ENCODE results near the gene PERM1.

PERM1 gene

DNA sequence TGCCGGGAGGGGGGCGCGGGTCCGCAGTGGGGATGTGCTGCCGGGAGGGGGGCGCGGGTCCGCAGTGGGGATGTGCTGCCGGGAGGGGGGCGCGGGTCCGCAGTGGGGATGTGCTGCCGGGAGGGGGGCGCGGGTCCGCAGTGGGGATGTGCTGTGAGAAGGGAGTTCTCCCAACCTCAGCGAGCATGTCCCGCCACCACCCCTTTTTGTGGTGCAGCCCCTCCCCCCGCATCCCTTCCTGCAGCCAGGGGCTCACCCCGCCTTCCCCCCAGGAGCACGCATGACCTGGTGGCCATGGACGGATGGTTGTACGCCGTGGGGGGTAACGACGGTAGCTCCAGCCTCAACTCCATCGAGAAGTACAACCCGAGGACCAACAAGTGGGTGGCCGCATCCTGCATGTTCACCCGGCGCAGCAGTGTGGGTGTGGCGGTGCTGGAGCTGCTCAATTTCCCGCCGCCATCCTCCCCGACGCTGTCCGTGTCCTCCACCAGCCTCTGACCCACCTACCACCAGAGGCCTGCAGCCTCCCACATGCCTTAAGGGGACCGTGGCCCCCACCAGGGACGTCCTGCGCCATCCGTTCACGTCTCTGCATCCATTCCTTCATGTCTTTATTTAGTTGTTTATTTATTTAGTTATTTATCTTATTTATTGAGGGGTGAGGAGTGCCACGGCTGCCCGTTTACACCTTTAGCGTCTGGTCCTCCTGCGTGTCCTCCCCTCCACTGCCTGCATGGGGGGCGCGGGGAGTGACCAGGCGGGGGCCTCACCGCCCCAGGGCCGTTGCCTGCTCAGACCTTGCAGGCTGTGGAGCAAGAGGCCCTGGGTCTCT is 17.0 kb downstream of the PERM1 start:
- no peak for DNase-seq (ENCODE audit: low read depth in 2 of 2)

DNA sequence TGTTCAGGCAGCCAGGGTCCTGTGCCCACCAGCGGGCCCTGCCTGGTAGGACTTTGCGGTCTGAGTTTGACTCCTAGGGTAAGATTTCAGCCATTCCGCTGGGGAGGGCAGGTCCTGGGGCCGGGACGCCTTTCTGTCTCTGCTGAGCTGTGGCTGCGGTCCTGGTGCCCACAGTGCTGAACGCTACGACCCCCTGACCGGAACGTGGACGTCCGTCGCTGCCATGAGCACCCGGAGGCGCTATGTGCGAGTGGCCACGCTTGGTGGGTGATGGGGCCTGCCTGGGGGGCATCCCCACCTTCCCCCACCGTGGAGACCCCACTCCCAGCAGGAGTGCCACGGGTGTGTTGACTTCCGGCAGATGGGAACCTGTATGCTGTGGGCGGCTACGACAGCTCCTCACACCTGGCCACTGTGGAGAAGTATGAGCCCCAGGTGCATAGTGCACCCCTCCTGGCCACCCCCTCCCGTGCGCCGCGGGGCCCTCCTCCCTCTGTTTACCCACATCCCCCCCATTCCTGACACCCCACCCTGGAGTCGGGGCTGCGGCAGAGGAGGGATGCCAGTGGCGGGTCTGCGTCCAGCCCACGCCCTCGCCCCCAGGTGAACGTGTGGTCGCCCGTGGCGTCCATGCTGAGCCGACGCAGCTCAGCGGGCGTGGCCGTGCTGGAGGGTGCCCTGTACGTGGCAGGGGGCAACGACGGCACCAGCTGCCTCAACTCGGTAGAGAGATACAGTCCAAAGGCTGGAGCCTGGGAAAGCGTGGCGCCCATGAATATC is 18.0 kb downstream of the PERM1 start:
- no peak for DNase-seq (ENCODE audit: low read depth in 2 of 2)

DNA sequence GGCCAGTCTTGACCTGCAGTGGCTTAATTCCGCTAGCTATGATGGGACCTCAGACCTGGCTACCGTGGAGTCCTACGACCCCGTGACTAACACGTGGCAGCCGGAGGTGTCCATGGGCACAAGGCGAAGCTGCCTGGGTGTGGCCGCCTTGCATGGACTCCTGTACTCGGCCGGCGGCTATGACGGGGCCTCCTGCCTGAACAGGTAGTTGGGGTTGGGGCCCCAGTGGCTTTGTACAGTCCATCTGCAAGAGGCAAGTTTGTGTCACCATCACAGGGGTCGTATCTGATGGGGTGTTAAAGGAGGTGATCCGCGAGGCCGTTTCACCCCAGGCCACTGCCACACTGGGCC is 18.6 kb downstream of the PERM1 start:
- DNase-seq (ENCODE audit: low read depth in 2 of 2): no peak

DNA sequence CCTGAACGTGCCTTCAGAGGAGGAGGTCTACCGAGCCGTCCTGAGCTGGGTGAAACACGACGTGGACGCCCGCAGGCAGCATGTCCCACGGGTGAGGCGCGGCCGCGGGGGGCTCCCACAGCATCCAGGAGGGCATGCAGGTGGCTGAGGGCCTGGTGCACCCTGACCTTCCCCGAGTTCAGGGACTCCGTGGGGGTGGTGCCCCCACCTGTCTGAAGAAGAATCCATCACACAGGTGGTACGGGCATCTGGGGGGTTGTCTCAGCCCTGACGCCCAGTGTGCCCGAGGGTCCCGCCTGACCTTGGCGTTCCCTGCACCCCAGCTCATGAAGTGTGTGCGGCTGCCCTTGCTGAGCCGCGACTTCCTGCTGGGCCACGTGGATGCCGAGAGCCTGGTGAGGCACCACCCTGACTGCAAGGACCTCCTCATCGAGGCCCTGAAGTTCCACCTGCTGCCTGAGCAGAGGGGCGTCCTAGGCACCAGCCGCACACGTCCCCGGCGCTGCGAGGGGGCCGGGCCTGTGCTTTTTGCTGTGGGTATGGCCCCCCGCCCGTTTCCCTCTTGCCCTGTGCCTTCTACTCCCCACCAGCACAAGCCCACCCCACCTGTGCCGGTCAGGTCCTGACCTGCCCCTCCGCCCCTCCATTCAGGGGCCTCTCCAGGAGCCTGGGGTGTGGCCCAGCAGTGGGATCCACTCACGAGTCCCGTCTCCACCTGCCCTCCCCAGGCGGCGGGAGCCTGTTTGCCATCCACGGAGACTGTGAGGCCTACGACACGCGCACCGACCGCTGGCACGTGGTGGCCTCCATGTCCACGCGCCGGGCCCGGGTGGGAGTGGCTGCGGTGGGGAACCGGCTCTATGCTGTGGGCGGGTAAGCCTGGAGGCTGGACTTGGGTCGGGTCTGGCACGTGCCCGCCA is 19.3 kb downstream of the PERM1 start:
- DNase-seq (ENCODE audit: low read depth in 2 of 2): no peak

DNA sequence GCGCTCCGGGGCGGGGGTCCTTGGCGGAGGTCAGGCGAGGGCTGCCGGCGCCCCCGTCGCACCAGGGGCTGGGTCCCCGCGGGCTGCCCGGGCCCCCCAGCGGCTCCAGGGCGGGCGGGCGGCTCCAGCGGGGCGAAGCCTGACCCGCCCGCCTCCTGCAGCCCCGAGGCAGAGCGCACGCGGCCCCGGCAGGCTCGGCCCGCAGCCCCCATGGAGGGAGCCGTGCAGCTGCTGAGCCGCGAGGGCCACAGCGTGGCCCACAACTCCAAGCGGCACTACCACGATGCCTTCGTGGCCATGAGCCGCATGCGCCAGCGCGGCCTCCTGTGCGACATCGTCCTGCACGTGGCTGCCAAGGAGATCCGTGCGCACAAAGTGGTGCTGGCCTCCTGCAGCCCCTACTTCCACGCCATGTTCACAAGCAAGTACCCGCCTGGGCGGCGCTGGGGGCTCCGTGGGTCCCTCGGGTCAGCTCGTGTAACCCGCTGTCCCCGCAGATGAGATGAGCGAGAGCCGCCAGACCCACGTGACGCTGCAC is 20.7 kb downstream of the PERM1 start:
- DNase-seq (ENCODE audit: low read depth in 2 of 2): no peak

DNA sequence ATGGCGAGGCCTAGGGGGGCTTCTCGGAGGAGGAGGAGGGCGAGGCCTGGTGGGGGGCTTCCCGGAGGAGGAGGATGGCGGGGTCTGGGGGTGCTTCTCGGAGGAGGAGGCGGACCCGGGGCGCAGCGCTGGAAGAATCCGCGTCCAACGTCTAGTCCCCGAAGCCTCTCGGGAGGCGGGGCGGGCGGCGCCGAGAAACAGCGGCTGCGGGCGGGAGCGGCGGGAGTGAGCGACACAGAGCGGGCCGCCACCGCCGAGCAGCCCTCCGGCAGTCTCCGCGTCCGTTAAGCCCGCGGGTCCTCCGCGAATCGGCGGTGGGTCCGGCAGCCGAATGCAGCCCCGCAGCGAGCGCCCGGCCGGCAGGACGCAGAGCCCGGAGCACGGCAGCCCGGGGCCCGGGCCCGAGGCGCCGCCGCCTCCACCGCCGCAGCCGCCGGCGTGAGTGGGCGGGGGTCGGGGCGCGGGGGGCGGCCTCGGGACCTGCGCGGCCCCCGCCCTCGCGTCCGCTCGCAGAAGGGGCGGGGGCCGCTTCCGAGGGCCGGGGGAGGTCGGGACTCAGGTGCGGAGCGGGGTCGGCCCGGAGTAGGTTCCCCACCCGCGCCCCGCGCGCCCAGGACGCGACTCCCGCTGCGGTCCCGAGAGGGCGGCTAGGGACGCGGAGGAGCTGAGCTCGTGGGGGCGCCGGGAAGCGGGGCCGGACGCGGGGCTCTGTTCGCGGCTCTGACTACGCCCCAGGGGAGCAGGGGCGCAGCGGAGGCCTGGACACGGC is 21.3 kb downstream of the PERM1 start, which contains the start of gene KLHL17:
KLHL17 (plus strand) TSS at position 222 of the 769 bp plus-strand sequence; CDS start at position 332, 110 bp downstream.
- peak; percentile 57 to 59 for DNase-seq (ENCODE audit: low read depth in 2 of 2)

DNA sequence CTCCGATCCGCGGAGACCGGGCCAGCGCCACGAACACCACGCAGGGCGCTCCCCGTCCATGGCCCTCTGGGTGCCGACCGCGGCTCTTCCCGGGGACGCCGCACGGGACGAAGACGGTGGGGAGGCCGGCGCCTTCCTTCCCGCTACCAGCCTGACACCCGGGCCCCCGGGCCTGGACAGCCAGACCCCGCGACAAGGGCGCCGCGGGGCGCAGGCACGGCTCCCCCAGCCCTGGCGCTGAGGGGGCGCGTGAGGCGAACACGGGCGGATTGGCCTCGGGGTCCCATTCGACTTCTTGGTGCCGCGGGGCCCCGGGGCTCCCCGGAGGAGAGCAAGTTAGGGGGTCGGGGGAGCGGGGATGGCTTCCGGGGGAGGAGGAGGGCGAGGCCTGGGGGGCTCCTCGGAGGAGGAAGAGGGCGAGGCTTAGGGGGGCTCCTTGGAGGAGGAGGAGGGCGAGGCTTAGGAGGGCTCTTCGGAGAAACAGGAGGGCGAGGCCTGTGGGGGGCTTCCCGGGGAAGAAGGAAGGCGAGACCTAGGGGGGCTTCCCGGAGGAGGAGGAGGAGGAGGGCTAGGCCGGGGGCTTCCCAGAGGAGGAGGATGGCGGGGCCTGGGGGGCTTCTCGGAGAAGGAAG is 22.0 kb downstream of the PERM1 start:
- no peak for DNase-seq (ENCODE audit: low read depth in 2 of 2)

DNA sequence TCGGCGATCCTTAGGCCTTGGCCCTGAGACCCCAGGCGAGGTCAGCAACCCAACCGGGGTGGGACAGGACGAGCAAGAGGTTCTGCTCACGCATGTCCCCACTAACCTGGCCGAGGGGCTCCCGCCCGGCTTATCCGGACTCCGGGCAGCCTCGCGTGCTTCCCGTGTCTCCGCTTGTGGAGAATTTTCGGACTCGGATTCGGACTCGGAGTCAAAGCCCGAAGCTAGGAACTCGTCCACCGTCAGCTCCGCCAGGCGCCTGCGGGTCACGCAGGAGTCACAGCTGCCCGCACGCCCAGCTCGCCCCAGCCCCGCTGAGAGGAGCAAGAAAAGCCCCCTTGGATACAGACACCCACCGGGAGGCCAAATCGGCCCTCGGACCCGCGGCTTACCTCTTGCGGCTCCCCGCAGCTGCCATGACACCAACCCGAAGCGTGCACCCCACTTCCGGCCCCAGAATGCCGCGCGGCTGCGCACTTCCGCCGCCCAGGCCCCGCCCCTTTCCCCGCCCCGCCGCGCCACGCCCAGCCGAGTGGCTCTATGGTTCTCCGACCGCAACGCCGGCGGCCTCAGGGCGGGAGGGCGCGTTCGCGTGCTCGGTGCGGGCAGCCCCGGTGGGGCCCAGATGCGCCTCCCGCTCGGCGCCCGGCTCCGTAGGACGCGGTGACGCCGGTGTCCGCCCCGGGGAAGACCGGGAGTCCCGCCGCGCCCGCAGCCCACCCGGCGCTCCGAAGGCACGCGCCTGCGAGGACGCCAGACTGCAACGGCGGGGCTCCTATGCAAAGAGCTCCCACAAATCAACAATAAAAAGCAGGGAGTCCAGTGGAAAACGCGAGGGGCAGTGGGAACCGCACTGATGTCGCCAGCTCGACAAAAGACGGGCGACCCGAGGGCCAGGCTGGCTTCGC is 22.8 kb downstream of the PERM1 start, which contains the start of gene NOC2L:
NOC2L (minus strand) TSS at position 434 of the 908 bp plus-strand sequence; CDS start at position 418, 16 bp downstream.
- peak; percentile 90 to 97 for DNase-seq (ENCODE audit: low read depth in 2 of 2)

DNA sequence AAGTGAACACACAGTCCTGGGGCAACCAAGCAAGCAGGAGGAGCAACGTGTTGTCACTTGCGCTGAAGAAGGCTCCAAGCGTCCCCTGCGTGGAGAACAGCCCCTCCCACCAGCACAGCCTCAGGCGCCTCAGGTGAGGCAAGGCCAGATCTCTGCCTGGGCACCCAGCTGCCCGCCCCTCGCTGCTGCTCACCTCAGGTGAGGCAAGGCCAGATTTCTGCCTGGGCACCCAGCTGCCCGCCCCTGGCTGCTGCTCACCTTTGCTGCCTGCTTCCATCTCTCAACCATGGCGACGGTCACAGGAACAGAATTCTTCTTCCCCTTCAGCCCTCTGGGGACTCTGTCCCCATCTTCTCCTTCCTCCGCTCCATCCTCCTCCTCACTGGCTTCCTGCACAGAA is 25.3 kb downstream of the PERM1 start:
- DNase-seq (ENCODE audit: low read depth in 2 of 2): no peak

DNA sequence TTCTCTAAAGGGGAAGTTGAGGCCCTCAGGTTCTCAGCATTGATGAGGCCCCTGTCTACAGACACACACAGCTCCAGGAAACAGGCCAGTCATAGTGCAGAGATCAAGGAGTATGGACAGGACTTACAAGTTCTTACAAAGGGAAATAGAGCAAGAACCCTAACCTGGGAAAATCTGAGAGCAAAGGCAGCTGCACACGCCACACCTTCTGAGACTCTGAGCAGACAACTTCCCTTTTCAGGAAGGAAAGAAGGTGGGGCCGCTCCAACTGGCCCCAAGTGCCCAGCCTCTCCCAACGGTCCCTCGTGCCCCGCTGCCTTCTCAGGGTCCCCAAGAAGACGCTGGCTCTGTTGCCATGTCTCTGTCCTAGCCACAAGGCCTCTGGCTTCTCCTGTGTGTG is 26.4 kb downstream of the PERM1 start:
- DNase-seq (ENCODE audit: low read depth in 2 of 2): no peak

DNA sequence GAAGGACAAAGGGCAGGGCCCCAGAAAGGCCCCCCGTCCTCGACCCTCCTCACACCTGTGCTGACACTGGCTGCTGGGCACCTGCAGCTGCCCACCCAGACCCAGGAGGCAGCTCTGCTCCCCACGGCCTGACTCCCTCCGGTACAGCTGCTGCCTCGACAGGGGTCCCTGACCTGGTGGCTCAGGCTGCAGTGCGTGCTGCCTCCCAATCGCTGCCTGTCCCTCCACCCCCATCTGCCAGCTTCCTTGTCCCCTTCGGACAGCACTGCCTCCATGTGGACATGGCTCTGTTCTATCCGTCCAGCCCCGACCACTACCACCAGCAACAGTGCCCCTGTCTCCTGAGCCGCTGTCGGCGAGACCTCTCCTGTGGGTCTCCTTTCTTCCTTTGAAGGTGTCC is 27.0 kb downstream of the PERM1 start:
- no peak for DNase-seq (ENCODE audit: low read depth in 2 of 2)

DNA sequence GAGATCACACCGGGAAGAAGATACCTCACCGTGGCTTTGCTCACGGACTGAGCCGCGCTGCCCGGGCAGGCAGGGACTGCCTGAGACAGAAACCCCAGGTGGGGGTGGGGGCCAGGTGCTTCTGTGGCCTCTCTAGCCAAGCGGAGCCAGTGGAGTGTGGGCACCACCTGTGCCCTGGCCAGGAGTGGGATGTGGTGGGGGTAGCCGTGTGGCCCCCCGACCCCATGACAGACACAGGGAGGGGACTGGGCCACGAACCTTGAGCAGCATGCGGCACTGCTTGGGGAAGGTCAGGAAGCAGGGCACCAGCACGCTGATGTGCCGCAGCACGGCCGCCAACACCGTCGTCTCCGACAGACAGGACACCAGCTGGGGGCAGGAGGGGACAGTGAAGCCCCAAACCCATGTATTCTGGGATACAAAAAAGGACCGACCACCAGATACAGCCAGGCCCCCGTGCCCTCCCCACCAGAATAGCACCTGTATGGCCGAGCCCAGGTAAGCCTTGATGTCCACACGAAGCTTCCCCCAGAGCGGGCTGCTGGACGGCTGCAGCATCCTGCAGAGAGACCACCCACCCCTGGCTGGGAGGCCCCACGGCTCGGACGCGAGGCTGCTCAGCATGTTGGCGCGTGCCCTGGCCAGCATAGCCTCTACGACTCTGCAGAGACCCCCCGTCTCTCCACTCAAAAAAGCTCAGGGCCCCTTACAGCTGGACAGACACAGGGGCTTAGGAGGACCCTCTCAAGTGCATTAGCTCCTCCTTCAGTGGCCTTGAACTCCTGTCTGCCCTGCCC is 28.2 kb downstream of the PERM1 start:
- DNase-seq (ENCODE audit: low read depth in 2 of 2): no peak

DNA sequence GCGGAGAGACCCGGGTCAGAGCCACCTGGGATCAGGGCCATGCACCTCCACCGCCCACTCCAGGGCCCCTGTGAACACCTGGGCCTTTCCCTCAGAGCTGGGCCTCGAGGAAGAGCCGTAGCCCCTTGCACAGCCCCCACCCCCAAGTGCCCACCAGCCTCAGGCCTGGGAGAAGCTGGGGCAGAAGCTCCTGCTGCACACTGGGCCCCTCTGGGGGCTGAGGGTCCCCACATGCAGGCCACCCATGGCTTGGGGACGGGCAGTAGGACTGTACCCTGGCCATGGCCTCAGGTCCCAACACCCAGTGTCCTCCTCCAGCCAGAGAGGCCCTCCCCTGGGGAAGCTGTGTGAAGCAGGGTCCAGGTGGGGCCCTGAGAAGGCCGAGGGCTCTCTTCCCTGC is 29.3 kb downstream of the PERM1 start:
- DNase-seq (ENCODE audit: low read depth in 2 of 2): no peak

DNA sequence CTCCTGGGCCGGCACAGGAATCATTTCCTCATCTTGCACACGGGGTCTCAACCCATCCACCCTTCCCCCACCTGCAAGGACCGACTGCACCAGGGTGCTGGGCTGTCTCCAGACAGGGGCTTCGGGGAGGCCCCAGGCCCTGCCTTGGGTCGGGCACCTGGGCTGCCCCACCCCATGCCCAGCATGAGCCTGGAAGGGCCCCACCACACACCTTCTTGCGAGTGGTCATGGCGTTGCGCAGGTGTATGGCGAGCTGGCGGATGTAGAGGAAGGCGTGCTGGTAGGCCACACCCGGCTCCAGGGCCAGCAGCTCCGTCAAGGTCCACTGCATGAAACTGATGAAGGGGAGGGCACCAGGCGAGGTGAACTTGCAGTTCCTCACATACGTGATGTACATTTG is 29.7 kb downstream of the PERM1 start:
- no peak for DNase-seq (ENCODE audit: low read depth in 2 of 2)

DNA sequence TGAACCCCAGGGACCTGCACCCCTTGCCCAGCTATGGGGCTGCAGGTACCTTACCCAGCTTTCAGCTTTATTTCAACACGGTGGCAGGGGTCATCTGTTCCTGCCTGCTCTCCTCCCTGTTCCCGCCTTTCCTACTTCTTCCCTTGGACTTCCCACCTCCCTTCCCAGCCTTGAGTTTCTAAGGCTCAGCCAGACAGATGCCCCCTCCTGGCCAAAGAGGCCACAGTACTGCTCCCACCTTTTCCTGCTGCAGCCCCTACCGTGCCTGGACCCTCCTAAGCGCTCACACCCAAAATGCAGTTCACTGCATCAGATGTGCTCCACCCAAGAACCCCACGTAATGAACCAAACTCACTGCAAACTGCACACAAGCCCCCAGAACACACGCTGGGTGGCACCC is 30.5 kb downstream of the PERM1 start:
- DNase-seq (ENCODE audit: low read depth in 2 of 2): no peak

DNA sequence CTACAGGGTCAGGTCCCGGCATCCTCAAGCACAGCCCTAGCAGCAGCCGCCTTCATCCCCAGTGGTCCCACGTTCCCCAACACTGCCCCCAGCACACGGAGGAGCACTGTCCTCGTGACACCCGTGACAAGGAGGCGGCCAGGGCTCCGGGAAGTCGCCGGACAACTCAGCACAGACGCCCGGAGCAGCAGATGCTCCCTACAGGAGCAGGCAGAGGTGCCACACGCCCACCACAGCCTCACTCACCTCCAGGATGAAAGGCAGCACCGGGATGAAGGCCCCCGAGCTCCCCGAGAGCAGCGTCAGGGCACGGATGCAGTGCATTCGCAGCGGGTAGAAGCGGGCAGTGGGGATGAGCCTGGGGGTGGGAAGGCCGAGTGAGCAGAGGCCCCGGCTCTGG is 31.0 kb downstream of the PERM1 start:
- no peak for DNase-seq (ENCODE audit: low read depth in 2 of 2)

DNA sequence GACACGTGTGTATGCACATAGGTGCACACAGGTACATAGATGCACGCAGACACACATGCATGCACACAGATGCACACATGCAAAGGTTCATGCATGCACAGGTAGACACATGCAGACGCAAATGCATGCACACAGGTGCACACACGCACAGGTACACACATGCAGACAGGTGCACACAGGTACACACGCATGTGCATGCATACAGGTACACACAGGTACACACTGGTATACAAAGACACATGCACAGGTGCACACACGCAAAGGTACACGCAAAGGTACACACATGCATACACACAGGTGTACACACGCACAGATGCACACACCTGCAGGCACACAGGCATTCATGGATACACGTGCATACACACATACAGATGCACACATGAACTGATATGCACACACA is 31.6 kb downstream of the PERM1 start:
- DNase-seq (ENCODE audit: low read depth in 2 of 2): no peak

DNA sequence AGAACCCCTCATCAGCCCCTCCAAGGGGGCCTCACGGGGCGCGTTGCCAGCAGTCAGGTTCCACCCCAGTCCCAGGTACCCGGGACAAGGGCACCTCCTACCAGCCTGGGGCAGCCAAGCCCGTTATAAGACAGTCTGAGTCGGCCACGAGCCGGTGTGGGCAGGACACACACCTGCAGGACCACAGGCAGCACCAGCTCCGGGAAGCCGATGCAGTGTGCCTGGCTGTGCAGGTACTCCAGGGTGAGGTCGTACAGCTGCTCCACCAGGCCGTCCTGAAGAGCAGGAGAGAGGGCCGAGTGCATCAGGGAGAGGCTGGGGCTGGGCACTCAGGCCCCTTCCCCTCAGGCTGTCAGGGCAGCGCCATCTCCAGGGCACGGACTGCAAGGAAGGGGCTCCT is 33.9 kb downstream of the PERM1 start:
- DNase-seq (ENCODE audit: low read depth in 2 of 2): no peak

Measured in activated CD8-positive, alpha-beta memory T cell treated with anti-CD3 and anti-CD28 coated beads for 4 hours (primary cell).